ENCODE results near the gene ARIH2.

GRCh38 chr3:48896936-48897335, 21.7 kb upstream of the ARIH2 start:
- TF ChIP-seq TAF1 (IDR thresholded peaks at IDR 0.05; ENCODE audit: low read depth): no peak
- no peak for TF ChIP-seq MAX (IDR thresholded peaks at IDR 0.05)
- no peak for TF ChIP-seq ZBTB7A (IDR thresholded peaks at IDR 0.05; ENCODE audit: low read depth)
- no peak for TF ChIP-seq FOXM1 (IDR thresholded peaks at IDR 0.05; ENCODE audit: borderline replicate concordance, low read depth)
- no peak for TF ChIP-seq EP300 (IDR thresholded peaks at IDR 0.05; ENCODE audit: borderline replicate concordance)
- TF ChIP-seq REST (IDR thresholded peaks at IDR 0.05; ENCODE audit: low read depth): no peak
- no peak for TF ChIP-seq CEBPB (IDR thresholded peaks at IDR 0.05)
- no peak for TF ChIP-seq RAD21 (IDR thresholded peaks at IDR 0.05; ENCODE audit: low read depth)

Data from Ishikawa (cell line).